Measurements from ENCODE around the gene SLC8A1. TPM values are rescaled to one million over a fixed set of nuclear protein-coding genes. Genes with fewer than 3 reads are reported as not detected.
A peak's percentile ranks its signal among the peaks of the same experiment; 100 is the strongest.

SLC8A1 gene
- total RNA-seq, 4 donors from 2014 or later = 22.8 to 65.5 (median 42.0) TPM

GRCh38 chr2:40445467-40445866 lies 6.4 kb downstream of the SLC8A1 start:
- Histone ChIP-seq H3K27ac (no peak overlapping the region), H3K4me3 (no peak overlapping the region), H3K4me1 (peaks cover 0 to 9% (median 4%) of the 10 kb centered on the region in 4 donors), H3K36me3 (no peaks in the 10 kb centered on the region), H3K27me3 (no peaks in the 10 kb centered on the region), H3K9me3 (no peaks in the 10 kb centered on the region)
- intact Hi-C loops (cut with DNase I; ENCODE audit: low total_unique reads) = no loop called here
- TF ChIP-seq POLR2A (IDR thresholded peaks at IDR 0.05) = no peak
- TF ChIP-seq POLR2AphosphoS5 (IDR thresholded peaks at IDR 0.05) = no peak
- no peak for TF ChIP-seq EP300 (IDR thresholded peaks at IDR 0.05; ENCODE audit: low read depth)
- no peak for TF ChIP-seq CTCF (IDR thresholded peaks at IDR 0.05)
- no peak for DNase-seq
- in situ Hi-C loops (cut with MboI; ENCODE audit: low pct_ligation_motif_present in 1 of 4, low pct_unique_long_range_greater_than_20kb in 1 of 4, low sequenced_read_pairs in 3 of 4) = no loop called here

- no peaks in the 10 kb centered on the region for H3K9me3 ChIP-seq
- no peaks in the 10 kb centered on the region for H3K4me1 ChIP-seq
- TF ChIP-seq CTCF (IDR thresholded peaks at IDR 0.05) (no peak), POLR2AphosphoS5 (IDR thresholded peaks at IDR 0.05) (no peak), POLR2A (IDR thresholded peaks at IDR 0.05) (no peak), EP300 (IDR thresholded peaks at IDR 0.05; ENCODE audit: low read depth) (no peak)
- no peak for DNase-seq
- no peak overlapping the region for H3K27ac ChIP-seq
- in situ Hi-C loops (cut with MboI; ENCODE audit: low pct_ligation_motif_present in 1 of 4, low pct_unique_long_range_greater_than_20kb in 1 of 4, low sequenced_read_pairs in 3 of 4) (no loop called here), intact Hi-C loops (cut with DNase I; ENCODE audit: low total_unique reads) (no loop called here)
- H3K27me3 ChIP-seq = no peaks in the 10 kb centered on the region
- H3K4me3 ChIP-seq = no peak overlapping the region
- 53 to 56% methylated on average over 1 of the region's 1 CpG for WGBS, 2 donors (ENCODE audit: low coverage in 1 of 2)
- H3K36me3 ChIP-seq = no peaks in the 10 kb centered on the region
These were observed 11.1 kb downstream of the SLC8A1 start for GRCh38 chr2:40440835-40441234.

- peaks cover 0 to 11% (median 0%) of the 10 kb centered on the region in 4 donors for H3K4me1 ChIP-seq
- no peak for TF ChIP-seq POLR2A (IDR thresholded peaks at IDR 0.05)
- TF ChIP-seq EP300 (IDR thresholded peaks at IDR 0.05; ENCODE audit: low read depth) = no peak
- TF ChIP-seq POLR2AphosphoS5 (IDR thresholded peaks at IDR 0.05) = no peak
- TF ChIP-seq CTCF (IDR thresholded peaks at IDR 0.05) = no peak
- H3K4me3 ChIP-seq = no peak overlapping the region
- no peaks in the 10 kb centered on the region for H3K27me3 ChIP-seq
- DNase-seq = no peak
- in situ Hi-C loops (cut with MboI; ENCODE audit: low pct_ligation_motif_present in 1 of 4, low pct_unique_long_range_greater_than_20kb in 1 of 4, low sequenced_read_pairs in 3 of 4) (no loop called here), intact Hi-C loops (cut with DNase I; ENCODE audit: low total_unique reads) (no loop called here)
- H3K9me3 ChIP-seq = no peaks in the 10 kb centered on the region
- peak overlapping the region in 1 of 4 donors; percentile 28 for H3K27ac ChIP-seq
- H3K36me3 ChIP-seq = no peaks in the 10 kb centered on the region
These were observed 12.4 kb downstream of the SLC8A1 start for GRCh38 chr2:40439473-40439872.

- no peaks in the 10 kb centered on the region for H3K9me3 ChIP-seq
- 55% methylated on average over 1 of the region's 1 CpG; no CpG with 5 or more reads in 1 of the 2 donors for WGBS, 2 donors (ENCODE audit: low coverage in 1 of 2)
- TF ChIP-seq CTCF (IDR thresholded peaks at IDR 0.05) = no peak
- TF ChIP-seq POLR2AphosphoS5 (IDR thresholded peaks at IDR 0.05) = no peak
- no peak for TF ChIP-seq EP300 (IDR thresholded peaks at IDR 0.05; ENCODE audit: low read depth)
- no peak for TF ChIP-seq POLR2A (IDR thresholded peaks at IDR 0.05)
- H3K4me3 ChIP-seq = no peak overlapping the region
- H3K27ac ChIP-seq = peak overlapping the region in 3 of 4 donors; percentile 45 to 68 (median 61)
- DNase-seq = no peak
- no peaks in the 10 kb centered on the region for H3K27me3 ChIP-seq
- H3K4me1 ChIP-seq = peaks cover 0 to 21% (median 0%) of the 10 kb centered on the region in 4 donors
- H3K36me3 ChIP-seq = no peaks in the 10 kb centered on the region
- in situ Hi-C loops (cut with MboI; ENCODE audit: low pct_ligation_motif_present in 1 of 4, low pct_unique_long_range_greater_than_20kb in 1 of 4, low sequenced_read_pairs in 3 of 4) = no loop called here
- intact Hi-C loops (cut with DNase I; ENCODE audit: low total_unique reads) = no loop called here
These were observed 15.8 kb downstream of the SLC8A1 start for GRCh38 chr2:40436093-40436475.
